Neural progenitor cell (in vitro differentiated cells): ENCODE measurements around the gene CCDC14. TPM values are rescaled to one million over a fixed set of nuclear protein-coding genes. Genes with fewer than 3 reads are reported as not detected.
"Not testable (repeated sequence)": the region's sequence is repeated elsewhere in the genome, so short reads cannot be mapped to it uniquely, and the experiment has no call there.

ENCODE experiments used
- DNase-seq: peaks from one replicate; pipeline ENCODE4 v3.0.0-alpha.2; 2016; ENCODE audit warnings: low spot score
- H2AFZ ChIP-seq: fragments of 200-600 bp; sonication (generic); replicated peaks from 2 replicates; pipeline ENCODE4 v1.6.1; 2016; ENCODE audit warnings: antibody characterized with exemption
- H3F3A ChIP-seq: fragments of 200-600 bp; sonication (generic); 2 replicates; pipeline ENCODE4 v1.6.1; 2016; ENCODE audit warnings: antibody characterized with exemption, low read depth
- H3K27ac ChIP-seq: fragments of 200-600 bp; sonication (generic); 2 replicates; pipeline ENCODE4 v1.5.1; 2016; ENCODE audit warnings: mild to moderate bottlenecking
- H3K27me3 ChIP-seq: fragments of 200-600 bp; sonication (generic); 2 replicates; pipeline ENCODE4 v1.6.1; 2016; ENCODE audit warnings: mild to moderate bottlenecking, moderate library complexity
- H3K36me3 ChIP-seq: fragments of 200-600 bp; sonication (generic); 2 replicates; pipeline ENCODE4 v1.5.1; 2016
- H3K4me1 ChIP-seq: fragments of 200-600 bp; sonication (generic); 2 replicates; pipeline ENCODE4 v1.6.1; 2016; ENCODE audit warnings: mixed run types
- H3K4me2 ChIP-seq: fragments of 200-600 bp; sonication (generic); 2 replicates; pipeline ENCODE4 v1.6.1; 2016
- H3K4me3 ChIP-seq: fragments of 200-600 bp; sonication (generic); 2 replicates; pipeline ENCODE4 v1.5.1; 2016
- H3K79me2 ChIP-seq: fragments of 200-600 bp; sonication (generic); 2 replicates; pipeline ENCODE4 v1.6.1; 2016; ENCODE audit warnings: low read depth
- H3K9ac ChIP-seq: fragments of 200-600 bp; sonication (generic); 2 replicates; pipeline ENCODE4 v1.6.1; 2016
- H3K9me3 ChIP-seq: fragments of 200-600 bp; sonication (generic); 2 replicates; pipeline ENCODE4 v1.5.1; 2016; ENCODE audit warnings: low read depth
- H4K20me1 ChIP-seq: fragments of 200-600 bp; sonication (generic); 2 replicates; pipeline ENCODE4 v1.6.1; 2016; ENCODE audit warnings: low read depth
- H3K27ac Mint-ChIP-seq: 3 replicates; pipeline ENCODE4 v1.8.0; 2021; ENCODE audit warnings: mixed read lengths
- H3K27me3 Mint-ChIP-seq: 2 replicates; pipeline ENCODE4 v1.8.0; 2022; ENCODE audit warnings: low read depth, mild to moderate bottlenecking, inconsistent platforms, moderate library complexity, mixed read lengths; ENCODE audit not compliant: insufficient read depth
- H3K36me3 Mint-ChIP-seq: 3 replicates; pipeline ENCODE4 v1.8.0; 2021; ENCODE audit warnings: mixed read lengths
- H3K4me1 Mint-ChIP-seq: 3 replicates; pipeline ENCODE4 v1.8.0; 2021; ENCODE audit warnings: mixed read lengths
- H3K4me3 Mint-ChIP-seq: 3 replicates; pipeline ENCODE4 v1.8.0; 2021; ENCODE audit warnings: mild to moderate bottlenecking, moderate library complexity, mixed read lengths
- H3K9me3 Mint-ChIP-seq: 3 replicates; pipeline ENCODE4 v1.8.0; 2020; ENCODE audit warnings: mixed read lengths
- EZH2 ChIP-seq: fragments of 200-600 bp; sonication (generic); IDR thresholded peaks from 2 replicates; pipeline ENCODE4 v1.6.1; 2017; ENCODE audit warnings: antibody characterized with exemption, mild to moderate bottlenecking, moderate library complexity
- EZH2phosphoT487 ChIP-seq: fragments of 200-600 bp; sonication (generic); IDR thresholded peaks from 2 replicates; pipeline ENCODE4 v1.6.1; 2017; ENCODE audit warnings: antibody characterized with exemption
- total RNA-seq: library from RNA; depleted of rRNA; stranded (reverse); fragments of >200 nt; gene quantifications from 2 replicates; pipeline ENCODE4 v1.2.3, GENCODE V29; 2015; ENCODE audit warnings: low replicate concordance
- TF ChIP-seq, protein P1 (sequence below): fragments of 200-600 bp; sonication (generic); IDR thresholded peaks from 2 replicates; pipeline ENCODE4 v1.5.1; 2017; ENCODE audit warnings: antibody characterized with exemption, mild to moderate bottlenecking

The CCDC14 gene, protein sequence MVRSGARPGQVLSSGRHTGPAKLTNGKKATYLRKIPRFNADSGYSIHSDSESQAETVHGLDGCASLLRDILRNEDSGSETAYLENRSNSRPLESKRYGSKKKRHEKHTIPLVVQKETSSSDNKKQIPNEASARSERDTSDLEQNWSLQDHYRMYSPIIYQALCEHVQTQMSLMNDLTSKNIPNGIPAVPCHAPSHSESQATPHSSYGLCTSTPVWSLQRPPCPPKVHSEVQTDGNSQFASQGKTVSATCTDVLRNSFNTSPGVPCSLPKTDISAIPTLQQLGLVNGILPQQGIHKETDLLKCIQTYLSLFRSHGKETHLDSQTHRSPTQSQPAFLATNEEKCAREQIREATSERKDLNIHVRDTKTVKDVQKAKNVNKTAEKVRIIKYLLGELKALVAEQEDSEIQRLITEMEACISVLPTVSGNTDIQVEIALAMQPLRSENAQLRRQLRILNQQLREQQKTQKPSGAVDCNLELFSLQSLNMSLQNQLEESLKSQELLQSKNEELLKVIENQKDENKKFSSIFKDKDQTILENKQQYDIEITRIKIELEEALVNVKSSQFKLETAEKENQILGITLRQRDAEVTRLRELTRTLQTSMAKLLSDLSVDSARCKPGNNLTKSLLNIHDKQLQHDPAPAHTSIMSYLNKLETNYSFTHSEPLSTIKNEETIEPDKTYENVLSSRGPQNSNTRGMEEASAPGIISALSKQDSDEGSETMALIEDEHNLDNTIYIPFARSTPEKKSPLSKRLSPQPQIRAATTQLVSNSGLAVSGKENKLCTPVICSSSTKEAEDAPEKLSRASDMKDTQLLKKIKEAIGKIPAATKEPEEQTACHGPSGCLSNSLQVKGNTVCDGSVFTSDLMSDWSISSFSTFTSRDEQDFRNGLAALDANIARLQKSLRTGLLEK
- total RNA-seq, result 154 and 250 TPM in 2 replicates

DNA sequence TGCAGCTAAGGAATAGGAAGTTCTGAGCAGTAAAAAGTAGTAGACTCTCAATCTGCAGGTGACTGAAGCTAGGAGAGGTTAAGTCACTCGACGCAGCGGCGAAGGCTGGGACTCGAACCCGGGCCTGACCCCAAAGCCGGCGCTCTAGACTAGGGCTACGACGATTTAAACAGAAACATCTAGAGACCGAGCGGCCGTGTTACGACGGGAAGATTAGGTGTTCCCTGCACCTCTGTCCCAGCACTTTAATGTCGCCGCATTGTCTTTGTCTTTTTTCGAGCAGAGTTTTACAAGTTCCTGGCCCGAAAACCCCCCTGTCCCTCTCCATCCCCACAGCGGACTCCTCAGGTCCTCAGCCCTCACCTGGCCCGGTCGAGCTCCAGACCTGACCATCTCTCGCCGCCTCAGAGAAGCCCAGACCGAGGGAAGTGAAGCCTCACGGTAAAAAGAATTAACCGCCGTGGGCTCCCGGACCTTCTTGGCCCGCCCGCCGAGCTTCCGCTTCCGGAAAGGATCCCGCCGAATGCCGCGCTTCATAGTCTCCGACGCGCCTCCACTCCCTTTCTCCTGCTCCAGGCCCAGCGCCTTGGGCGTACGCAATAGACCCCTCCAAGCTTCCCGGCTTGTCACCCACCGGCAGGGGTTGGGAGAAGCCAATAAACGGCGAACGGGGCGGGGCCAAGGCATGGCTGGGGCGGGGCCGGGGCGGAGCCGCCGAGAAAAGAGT, at the start of gene CCDC14:
Gene CCDC14 (minus strand): TSS at position 449 of the 727 bp plus-strand sequence. CDS start 56 bp downstream, at position 393.
- Histone ChIP-seq H3K9me3 (no peaks in the 10 kb centered on the region), H3K4me1 (peaks cover 23% of the 10 kb centered on the region), H3K27ac (peak within 1 kb of the TSS; percentile 91), H4K20me1 (peaks cover 6% of the 10 kb centered on the region), H3K4me3 (peak within 1 kb of the TSS; percentile 81), H3K27me3 (peaks cover 24% of the 10 kb centered on the region), H3K9ac (peak within 1 kb of the TSS; percentile 68), H3K36me3 (peaks cover 4% of the 10 kb centered on the region), H2AFZ (peak within 1 kb of the TSS; percentile 73), H3F3A (peaks cover 12% of the 10 kb centered on the region), H3K4me2 (peak within 1 kb of the TSS; percentile 91), H3K79me2 (peaks cover 48% of the 10 kb centered on the region)
- Mint-ChIP-seq H3K9me3 (no peaks in the 10 kb centered on the region), H3K36me3 (peaks cover 2% of the 10 kb centered on the region), H3K4me3 (peak within 1 kb of the TSS; percentile 96), H3K27me3 (peaks cover 4% of the 10 kb centered on the region), H3K4me1 (peaks cover 21% of the 10 kb centered on the region), H3K27ac (peak within 1 kb of the TSS; percentile 96)
- no peak for TF ChIP-seq EZH2phosphoT487
- TF ChIP-seq, protein P1, sequence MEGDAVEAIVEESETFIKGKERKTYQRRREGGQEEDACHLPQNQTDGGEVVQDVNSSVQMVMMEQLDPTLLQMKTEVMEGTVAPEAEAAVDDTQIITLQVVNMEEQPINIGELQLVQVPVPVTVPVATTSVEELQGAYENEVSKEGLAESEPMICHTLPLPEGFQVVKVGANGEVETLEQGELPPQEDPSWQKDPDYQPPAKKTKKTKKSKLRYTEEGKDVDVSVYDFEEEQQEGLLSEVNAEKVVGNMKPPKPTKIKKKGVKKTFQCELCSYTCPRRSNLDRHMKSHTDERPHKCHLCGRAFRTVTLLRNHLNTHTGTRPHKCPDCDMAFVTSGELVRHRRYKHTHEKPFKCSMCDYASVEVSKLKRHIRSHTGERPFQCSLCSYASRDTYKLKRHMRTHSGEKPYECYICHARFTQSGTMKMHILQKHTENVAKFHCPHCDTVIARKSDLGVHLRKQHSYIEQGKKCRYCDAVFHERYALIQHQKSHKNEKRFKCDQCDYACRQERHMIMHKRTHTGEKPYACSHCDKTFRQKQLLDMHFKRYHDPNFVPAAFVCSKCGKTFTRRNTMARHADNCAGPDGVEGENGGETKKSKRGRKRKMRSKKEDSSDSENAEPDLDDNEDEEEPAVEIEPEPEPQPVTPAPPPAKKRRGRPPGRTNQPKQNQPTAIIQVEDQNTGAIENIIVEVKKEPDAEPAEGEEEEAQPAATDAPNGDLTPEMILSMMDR, result peak; percentile 12
- TF ChIP-seq EZH2, result peak; percentile 7
- peak; percentile 99 for DNase-seq

DNA sequence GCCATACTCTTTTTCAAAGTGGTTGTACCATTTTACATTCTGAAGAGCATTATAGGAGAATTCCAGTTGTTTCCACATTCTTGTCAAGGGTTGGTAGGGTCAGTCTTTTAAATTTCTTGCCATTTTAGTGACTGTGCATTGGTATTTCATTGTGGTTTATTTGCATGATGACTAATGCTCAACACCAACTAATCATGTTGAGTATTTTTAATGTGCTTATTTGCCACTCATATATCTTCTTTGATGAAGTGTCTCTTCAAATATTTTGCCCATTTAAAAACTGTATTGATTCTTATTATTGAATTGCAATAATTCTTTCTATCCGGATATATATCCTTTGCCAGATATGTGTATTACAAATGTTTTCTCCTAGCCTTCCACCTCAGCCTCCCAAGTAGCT, 47.3 kb upstream of the CCDC14 start:
- H3K4me3 Mint-ChIP-seq, H3K9ac ChIP-seq, H3K9me3 ChIP-seq, H3K4me1 ChIP-seq, H3K27ac Mint-ChIP-seq, H3K36me3 ChIP-seq, DNase-seq, H4K20me1 ChIP-seq, H3K4me3 ChIP-seq, H3F3A ChIP-seq, H3K27ac ChIP-seq, H3K4me1 Mint-ChIP-seq, H3K9me3 Mint-ChIP-seq, H3K27me3 Mint-ChIP-seq, H3K4me2 ChIP-seq, H3K79me2 ChIP-seq, H2AFZ ChIP-seq, H3K36me3 Mint-ChIP-seq: not testable (repeated sequence)
- peaks cover 24% of the 10 kb centered on the region for H3K27me3 ChIP-seq

DNA sequence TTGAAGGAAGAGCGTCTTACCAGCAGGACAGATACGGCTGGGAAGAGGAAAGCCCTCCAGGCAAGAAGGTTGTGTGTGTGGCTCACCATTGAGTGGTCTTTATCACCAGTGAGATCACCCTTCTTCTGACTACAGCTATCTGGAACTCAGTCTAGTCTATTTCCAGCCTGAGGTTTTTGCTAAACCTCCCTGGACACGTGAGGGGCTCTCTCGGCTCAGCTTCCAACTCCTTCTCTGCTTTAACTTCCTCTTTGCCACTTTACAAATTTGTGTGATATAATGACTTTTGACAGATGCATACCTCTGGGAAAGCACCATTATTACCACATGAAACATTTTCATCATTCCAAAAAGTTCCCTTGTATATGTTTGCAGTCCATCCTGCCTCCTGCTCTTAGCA, 46.2 kb upstream of the CCDC14 start:
- Histone ChIP-seq H3K4me2 (no peak overlapping the region), H4K20me1 (no peaks in the 10 kb centered on the region), H2AFZ (no peak overlapping the region), H3K9ac (no peak overlapping the region), H3K9me3 (no peaks in the 10 kb centered on the region), H3K4me1 (no peaks in the 10 kb centered on the region), H3F3A (no peaks in the 10 kb centered on the region), H3K27ac (no peak overlapping the region), H3K27me3 (peaks cover 29% of the 10 kb centered on the region), H3K36me3 (no peaks in the 10 kb centered on the region), H3K4me3 (no peak overlapping the region), H3K79me2 (no peaks in the 10 kb centered on the region)
- H3K27me3 Mint-ChIP-seq, result peaks cover 3% of the 10 kb centered on the region
- no peak overlapping the region for H3K27ac Mint-ChIP-seq
- DNase-seq, result no peak
- H3K4me1 Mint-ChIP-seq, result peaks cover 4% of the 10 kb centered on the region
- TF ChIP-seq EZH2phosphoT487 (no peak), EZH2 (no peak)
- TF ChIP-seq, protein P1, result no peak
- H3K4me3 Mint-ChIP-seq, result no peak overlapping the region
- H3K9me3 Mint-ChIP-seq, result no peaks in the 10 kb centered on the region
- no peaks in the 10 kb centered on the region for H3K36me3 Mint-ChIP-seq

DNA sequence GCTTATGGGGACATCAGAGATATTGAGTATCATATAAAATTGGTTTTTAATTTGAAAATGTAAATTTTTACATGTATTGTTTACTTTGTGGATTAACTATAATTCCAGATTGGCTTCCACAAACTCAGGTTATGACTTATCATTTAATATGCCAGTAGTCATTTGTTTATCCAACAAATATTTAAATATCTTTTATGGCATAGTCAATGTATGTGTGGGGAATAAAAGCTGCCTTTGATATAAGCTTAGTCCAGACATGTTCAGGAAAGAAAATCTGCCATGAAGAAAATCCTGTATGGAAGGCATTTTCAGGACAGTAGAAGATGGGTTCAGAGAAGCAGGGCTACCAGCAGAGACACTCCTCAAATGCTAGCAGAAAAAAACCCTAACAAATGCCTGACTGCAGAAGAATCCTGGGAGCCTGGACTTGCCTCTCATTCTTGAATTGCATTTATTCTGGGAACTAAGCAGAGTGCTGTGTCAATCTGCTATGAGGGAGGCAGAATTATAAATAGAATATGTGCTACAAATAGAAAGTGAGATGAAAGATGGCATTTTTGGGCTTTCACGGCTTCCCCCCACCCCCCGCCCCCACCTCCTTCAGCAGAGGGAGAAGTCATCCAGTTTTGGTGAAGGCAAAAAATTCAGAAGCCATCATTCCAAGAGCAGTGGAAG, 41.5 kb upstream of the CCDC14 start:
- not testable (repeated sequence) for H2AFZ ChIP-seq, H3K9me3 Mint-ChIP-seq, H3K27ac ChIP-seq, H3K4me2 ChIP-seq, H3K27me3 Mint-ChIP-seq, H3F3A ChIP-seq, H3K36me3 Mint-ChIP-seq, H3K9me3 ChIP-seq, H3K79me2 ChIP-seq, H3K4me1 Mint-ChIP-seq, H4K20me1 ChIP-seq, H3K36me3 ChIP-seq, H3K27ac Mint-ChIP-seq, H3K4me3 Mint-ChIP-seq, H3K4me1 ChIP-seq, H3K4me3 ChIP-seq, H3K9ac ChIP-seq, DNase-seq
- H3K27me3 ChIP-seq, result peaks cover 57% of the 10 kb centered on the region

DNA sequence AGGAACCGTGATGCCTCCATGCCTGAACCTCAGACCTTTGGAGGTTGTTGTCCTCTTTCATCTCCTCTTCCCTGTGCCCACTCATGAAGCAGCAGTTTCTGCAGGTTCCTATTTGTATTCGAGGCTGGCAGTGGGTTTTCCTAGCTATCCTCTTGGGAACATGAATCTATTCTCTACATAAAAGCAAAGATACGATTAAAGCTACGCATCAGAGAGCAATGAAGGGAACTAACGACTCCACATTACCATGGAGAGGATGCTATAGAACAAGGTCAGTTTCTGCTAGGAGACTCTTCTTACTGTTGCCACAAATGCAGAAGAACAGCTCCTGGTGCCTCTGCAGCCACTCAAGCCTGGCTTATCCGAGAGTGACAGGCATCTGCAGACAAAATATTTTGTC, 40.3 kb upstream of the CCDC14 start:
- H3K27me3 ChIP-seq, result peaks cover 65% of the 10 kb centered on the region
- H3K9ac ChIP-seq, H3F3A ChIP-seq, H3K36me3 Mint-ChIP-seq, H3K4me1 Mint-ChIP-seq, H3K27ac Mint-ChIP-seq, H3K27ac ChIP-seq, H3K4me1 ChIP-seq, H4K20me1 ChIP-seq, DNase-seq, H3K9me3 ChIP-seq, H3K27me3 Mint-ChIP-seq, H2AFZ ChIP-seq, H3K4me3 Mint-ChIP-seq, H3K79me2 ChIP-seq, H3K9me3 Mint-ChIP-seq, H3K4me3 ChIP-seq, H3K4me2 ChIP-seq, H3K36me3 ChIP-seq: not testable (repeated sequence)
